Uterus (tissue), 4 donors: ENCODE measurements around the gene MRPL42. TPM values are rescaled to one million over a fixed set of nuclear protein-coding genes. Genes with fewer than 3 reads are reported as not detected.
"Not testable (repeated sequence)": the region's sequence is repeated elsewhere in the genome, so short reads cannot be mapped to it uniquely, and the experiment has no call there.

Experiments used
- DNase-seq, 2 donors: peaks; one replicate each; pipeline ENCODE4 v3.0.0-alpha.2; 2019 to 2020
- H3K27ac ChIP-seq, 2 donors: fragments of 200-600 bp; sonication (generic); 1 replicate in 1 of 2; 2 replicates in 1 of 2; pipeline ENCODE4 v1.5.1; 2016 to 2018
- H3K27me3 ChIP-seq, 2 donors: fragments of 200-600 bp; sonication (generic); one replicate each; pipeline ENCODE4 v1.5.1; 2018 to 2019; ENCODE audit warnings: control low read depth in 1 of 2
- H3K36me3 ChIP-seq, 2 donors: fragments of 200-600 bp; sonication (generic); one replicate each; pipeline ENCODE4 v1.5.1; 2019; ENCODE audit warnings: control low read depth in 1 of 2
- H3K4me1 ChIP-seq, 2 donors: fragments of 200-600 bp; sonication (generic); one replicate each; pipeline ENCODE4 v1.5.1; 2018 to 2019; ENCODE audit warnings: control low read depth in 1 of 2
- H3K4me3 ChIP-seq, 2 donors: fragments of 200-600 bp; sonication (generic); 1 replicate in 1 of 2; 2 replicates in 1 of 2; pipeline ENCODE4 v1.5.1; 2018 to 2019; ENCODE audit warnings: mild to moderate bottlenecking in 1 of 2
- H3K9me3 ChIP-seq, 2 donors: fragments of 200-600 bp; sonication (generic); one replicate each; pipeline ENCODE4 v1.5.1; 2019; ENCODE audit warnings: control low read depth in 1 of 2
- POLR2A ChIP-seq, 2 donors: fragments of 450-650 bp; IDR thresholded peaks; one replicate each; pipeline ENCODE4 v1.6.1; 2016; ENCODE audit warnings: antibody characterized with exemption in 2 of 2, mild to moderate bottlenecking in 1 of 2, moderate library complexity in 1 of 2
- intact Hi-C: fragments of 100-400 bp; cut with DNase I; formaldehyde crosslinking; loops from one replicate; pipeline ENCODE4 v1.15.1; 2023; ENCODE audit warnings: low total_unique reads
- total RNA-seq, 4 donors: library from RNA; depleted of rRNA in 3 of 4; stranded (reverse); fragments of >200 nt in 3 of 4; gene quantifications; one replicate each; pipeline versions ENCODE4 v1.1.0 to v1.2.4, GENCODE V29; 2014 to 2023
- TF ChIP-seq, protein P1 (sequence below), 4 experiments: fragments of 200-600 bp in 2 of 4; fragments of 450-650 bp in 2 of 4; sonication (generic) in 2 of 4; IDR thresholded peaks; one replicate each; pipeline ENCODE4 v1.5.1; 2016 to 2019; ENCODE audit warnings: antibody characterized with exemption in 4 of 4, mild to moderate bottlenecking in 2 of 4, moderate library complexity in 1 of 4
- donor health status: DM: yes; HTN: yes; CAD: no.

MRPL42 gene
- total RNA-seq, 4 donors from 2014 or later = 59.4 to 130 (median 69.8) TPM

DNA sequence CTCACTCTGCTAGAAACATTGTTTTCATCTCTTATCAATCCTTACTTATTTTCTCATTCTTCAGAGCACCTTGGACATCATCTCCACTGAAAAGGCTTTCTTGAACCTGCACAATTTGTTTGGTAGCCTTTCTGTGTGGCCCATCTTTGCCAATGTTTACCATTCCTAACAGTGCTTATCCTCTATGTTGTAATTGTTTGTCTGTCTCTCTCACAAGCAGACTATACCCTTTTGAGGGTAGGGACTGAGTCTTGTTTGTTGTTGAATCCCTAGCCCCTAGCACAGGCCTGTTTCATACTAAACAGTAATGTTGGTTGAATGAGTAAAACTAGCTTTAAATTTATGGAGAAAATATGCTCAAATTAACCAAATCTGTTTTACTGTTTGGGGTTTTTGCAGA, 9.2 kb downstream of the MRPL42 start:
- Histone ChIP-seq H3K27ac (no peak overlapping the region), H3K4me1 (no peaks in the 10 kb centered on the region), H3K27me3 (no peaks in the 10 kb centered on the region), H3K36me3 (no peaks in the 10 kb centered on the region), H3K4me3 (no peak overlapping the region), H3K9me3 (no peaks in the 10 kb centered on the region)
- intact Hi-C loops = no loop called here
- no peak for DNase-seq
- TF ChIP-seq, protein P1, sequence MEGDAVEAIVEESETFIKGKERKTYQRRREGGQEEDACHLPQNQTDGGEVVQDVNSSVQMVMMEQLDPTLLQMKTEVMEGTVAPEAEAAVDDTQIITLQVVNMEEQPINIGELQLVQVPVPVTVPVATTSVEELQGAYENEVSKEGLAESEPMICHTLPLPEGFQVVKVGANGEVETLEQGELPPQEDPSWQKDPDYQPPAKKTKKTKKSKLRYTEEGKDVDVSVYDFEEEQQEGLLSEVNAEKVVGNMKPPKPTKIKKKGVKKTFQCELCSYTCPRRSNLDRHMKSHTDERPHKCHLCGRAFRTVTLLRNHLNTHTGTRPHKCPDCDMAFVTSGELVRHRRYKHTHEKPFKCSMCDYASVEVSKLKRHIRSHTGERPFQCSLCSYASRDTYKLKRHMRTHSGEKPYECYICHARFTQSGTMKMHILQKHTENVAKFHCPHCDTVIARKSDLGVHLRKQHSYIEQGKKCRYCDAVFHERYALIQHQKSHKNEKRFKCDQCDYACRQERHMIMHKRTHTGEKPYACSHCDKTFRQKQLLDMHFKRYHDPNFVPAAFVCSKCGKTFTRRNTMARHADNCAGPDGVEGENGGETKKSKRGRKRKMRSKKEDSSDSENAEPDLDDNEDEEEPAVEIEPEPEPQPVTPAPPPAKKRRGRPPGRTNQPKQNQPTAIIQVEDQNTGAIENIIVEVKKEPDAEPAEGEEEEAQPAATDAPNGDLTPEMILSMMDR (IDR thresholded peaks at IDR 0.05) = no peak
- TF ChIP-seq POLR2A (IDR thresholded peaks at IDR 0.05) = no peak

DNA sequence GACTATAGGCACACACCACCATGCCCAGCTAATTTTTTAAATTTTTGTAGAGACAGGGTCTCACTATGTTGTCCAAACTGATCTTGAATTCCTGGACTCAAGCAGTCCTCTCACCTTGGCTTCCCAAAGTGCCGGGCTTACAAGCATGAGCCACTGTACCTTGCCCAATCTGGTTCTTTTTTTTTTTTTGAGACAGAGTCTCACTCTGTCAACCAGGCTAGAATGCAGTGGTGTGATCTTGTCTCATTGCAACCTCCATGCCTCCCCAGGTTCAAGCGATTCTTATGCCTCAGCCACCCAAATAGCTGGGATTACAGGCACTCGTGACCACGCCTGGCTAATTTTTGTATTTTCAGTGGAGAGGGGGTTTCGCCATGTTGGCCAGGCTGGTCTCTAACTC, 15.4 kb downstream of the MRPL42 start:
- Histone ChIP-seq H3K4me3 (no peak overlapping the region), H3K9me3 (no peaks in the 10 kb centered on the region), H3K36me3 (no peaks in the 10 kb centered on the region), H3K4me1 (no peaks in the 10 kb centered on the region), H3K27ac (no peak overlapping the region), H3K27me3 (no peaks in the 10 kb centered on the region)
- no peak for TF ChIP-seq POLR2A (IDR thresholded peaks at IDR 0.05)
- TF ChIP-seq, protein P1 (IDR thresholded peaks at IDR 0.05) = no peak
- intact Hi-C loops = no loop called here
- no peak for DNase-seq

DNA sequence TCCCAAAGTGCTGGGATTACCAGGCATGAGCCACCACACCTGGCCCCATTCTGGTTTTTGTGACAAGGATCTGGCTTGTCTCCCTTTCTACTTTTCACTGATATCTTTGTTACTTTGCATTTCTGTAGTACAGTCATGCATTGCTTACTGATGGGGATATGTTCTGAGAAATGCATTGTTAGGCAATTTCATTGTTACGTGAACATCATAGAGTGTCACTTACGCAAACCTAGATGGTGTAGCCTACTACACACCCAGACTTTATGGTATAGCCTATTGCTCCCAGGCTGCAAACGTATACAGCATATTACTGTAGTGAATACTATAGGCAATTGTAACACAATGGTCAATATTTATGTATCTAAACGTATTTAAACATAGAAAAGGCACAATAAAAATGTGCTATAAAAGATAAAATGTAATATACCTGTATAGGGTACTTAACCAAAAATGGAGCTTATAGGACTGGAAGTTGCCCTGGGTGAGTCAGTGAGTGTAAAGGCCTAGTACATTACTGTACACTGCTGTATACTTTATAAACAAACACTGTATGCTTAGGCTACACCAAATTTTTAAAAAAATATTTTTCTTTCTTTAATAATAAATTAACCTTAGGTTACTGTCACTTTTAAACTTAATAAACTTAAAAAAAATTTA, 16.0 kb downstream of the MRPL42 start:
- Histone ChIP-seq H3K27ac (no peak overlapping the region), H3K9me3 (no peaks in the 10 kb centered on the region), H3K36me3 (no peaks in the 10 kb centered on the region), H3K27me3 (no peaks in the 10 kb centered on the region), H3K4me3 (no peak overlapping the region), H3K4me1 (no peaks in the 10 kb centered on the region)
- intact Hi-C loops = no loop called here
- DNase-seq = no peak
- TF ChIP-seq, protein P1 (IDR thresholded peaks at IDR 0.05) = no peak
- no peak for TF ChIP-seq POLR2A (IDR thresholded peaks at IDR 0.05)

DNA sequence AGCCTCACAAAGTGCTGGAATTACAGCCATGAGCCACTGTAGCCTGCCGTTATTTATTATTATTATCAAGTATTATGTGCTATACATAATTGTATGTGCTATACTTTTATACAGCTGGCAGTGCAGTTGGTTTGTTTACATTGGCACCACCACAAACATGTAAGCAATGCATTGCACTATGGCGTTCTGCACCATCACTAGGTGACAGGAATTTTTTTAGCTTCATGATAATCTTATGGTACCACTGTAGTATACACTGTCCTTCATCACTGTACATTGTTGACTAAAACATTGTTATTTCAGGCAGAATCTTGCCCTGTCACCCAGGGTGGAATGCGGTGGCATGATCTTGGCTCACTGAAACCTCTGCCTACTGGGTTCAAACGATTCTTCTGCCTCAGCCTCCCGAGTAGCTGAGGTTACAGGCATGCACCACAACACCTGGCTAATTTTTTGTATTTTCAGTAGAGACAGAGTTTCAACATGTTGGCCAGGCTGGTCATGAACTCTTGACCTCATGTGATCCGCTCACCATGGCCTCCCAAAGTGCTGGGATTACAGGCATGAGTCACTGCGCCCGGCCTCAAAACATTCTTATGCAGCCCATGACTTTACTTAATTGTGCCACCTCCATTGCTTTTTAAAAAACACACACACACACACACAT, 17.1 kb downstream of the MRPL42 start:
- no peaks in the 10 kb centered on the region for H3K36me3 ChIP-seq
- H3K4me1 ChIP-seq = no peaks in the 10 kb centered on the region
- H3K27me3 ChIP-seq = no peaks in the 10 kb centered on the region
- H3K9me3 ChIP-seq = no peaks in the 10 kb centered on the region
- no peak for TF ChIP-seq POLR2A (IDR thresholded peaks at IDR 0.05)
- TF ChIP-seq, protein P1 (IDR thresholded peaks at IDR 0.05) = no peak
- no peak overlapping the region for H3K4me3 ChIP-seq
- intact Hi-C loops = no loop called here
- H3K27ac ChIP-seq = no peak overlapping the region
- no peak for DNase-seq

DNA sequence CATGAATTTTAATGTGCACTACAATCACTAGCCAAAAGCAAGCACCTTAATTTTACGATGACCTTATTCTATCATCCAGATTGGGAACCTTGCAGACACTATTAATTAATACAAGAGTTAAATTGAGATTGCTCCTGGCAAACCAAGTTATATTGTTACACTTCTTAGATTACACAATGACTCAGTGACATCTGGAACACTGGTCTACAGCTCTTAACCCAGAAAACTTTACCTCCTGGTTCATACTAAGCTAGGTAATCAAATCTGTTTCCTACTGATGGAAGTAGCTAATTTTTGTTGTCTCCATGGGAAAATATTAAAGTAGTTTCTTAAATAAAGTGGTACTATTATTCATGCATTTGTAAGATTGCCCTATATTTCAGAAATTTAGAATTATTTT, 25.5 kb downstream of the MRPL42 start:
- intact Hi-C loops, H3K4me1 ChIP-seq, H3K27me3 ChIP-seq, DNase-seq, H3K9me3 ChIP-seq, H3K27ac ChIP-seq, H3K36me3 ChIP-seq, H3K4me3 ChIP-seq: not testable (repeated sequence)
